ENCODE results near the gene SPATA25.

DNA sequence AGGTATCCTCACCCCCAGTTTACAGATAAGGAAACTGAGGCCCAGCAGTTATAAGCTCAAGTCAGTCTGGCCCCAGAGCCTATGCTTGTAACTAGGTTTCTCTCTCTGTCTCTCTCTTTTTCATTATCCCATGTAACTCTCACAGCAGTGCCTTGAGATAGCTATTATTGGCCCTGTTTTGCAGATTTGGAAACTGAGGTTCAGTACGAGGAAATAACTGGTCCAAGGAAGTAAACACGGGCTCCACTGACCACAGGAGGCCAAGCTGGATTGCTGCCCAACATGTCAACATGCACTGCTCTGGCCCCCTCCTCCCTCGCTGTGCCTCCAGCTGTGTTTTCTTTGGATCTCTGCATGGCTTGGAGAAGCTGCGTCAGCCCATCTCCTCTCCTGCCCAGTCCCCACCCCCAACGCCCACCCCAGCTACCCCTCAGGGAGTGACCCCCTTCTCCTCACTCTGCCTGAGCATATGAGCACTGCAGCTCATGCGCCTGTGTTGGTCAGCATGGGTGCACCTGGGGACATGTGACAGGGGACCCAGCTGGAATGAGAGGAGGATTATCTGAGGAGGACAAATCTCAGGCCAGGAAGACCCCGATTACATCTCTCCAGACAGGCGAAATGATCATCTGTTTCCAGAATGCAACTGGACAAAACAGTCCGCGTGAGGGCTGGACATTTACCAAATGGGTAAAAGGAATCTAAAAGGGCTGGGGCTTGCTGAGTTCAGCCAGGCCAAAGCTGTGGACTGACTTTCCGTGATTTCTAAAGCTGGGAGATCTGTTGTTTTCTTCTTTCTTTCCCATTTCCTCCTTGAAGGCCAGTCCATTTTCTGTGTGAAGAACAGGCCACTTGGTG, 32.3 kb upstream of the SPATA25 start:
- TF ChIP-seq EZH2 (IDR thresholded peaks at IDR 0.05; ENCODE audit: borderline replicate concordance, low read depth, low read length, severe bottlenecking) (no peak), POLR2A (IDR thresholded peaks at IDR 0.05; ENCODE audit: low read depth, low read length) (no peak)
- TF ChIP-seq, protein P1, sequence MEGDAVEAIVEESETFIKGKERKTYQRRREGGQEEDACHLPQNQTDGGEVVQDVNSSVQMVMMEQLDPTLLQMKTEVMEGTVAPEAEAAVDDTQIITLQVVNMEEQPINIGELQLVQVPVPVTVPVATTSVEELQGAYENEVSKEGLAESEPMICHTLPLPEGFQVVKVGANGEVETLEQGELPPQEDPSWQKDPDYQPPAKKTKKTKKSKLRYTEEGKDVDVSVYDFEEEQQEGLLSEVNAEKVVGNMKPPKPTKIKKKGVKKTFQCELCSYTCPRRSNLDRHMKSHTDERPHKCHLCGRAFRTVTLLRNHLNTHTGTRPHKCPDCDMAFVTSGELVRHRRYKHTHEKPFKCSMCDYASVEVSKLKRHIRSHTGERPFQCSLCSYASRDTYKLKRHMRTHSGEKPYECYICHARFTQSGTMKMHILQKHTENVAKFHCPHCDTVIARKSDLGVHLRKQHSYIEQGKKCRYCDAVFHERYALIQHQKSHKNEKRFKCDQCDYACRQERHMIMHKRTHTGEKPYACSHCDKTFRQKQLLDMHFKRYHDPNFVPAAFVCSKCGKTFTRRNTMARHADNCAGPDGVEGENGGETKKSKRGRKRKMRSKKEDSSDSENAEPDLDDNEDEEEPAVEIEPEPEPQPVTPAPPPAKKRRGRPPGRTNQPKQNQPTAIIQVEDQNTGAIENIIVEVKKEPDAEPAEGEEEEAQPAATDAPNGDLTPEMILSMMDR (IDR thresholded peaks at IDR 0.05; ENCODE audit: extremely low read depth in 1 of 2, insufficient read depth in 1 of 2, low read depth in 1 of 2, low read length in 2 of 2): no peak
